Mesothelial cell of epicardium (in vitro differentiated cells): ENCODE measurements around the gene PTPN13. TPM values are rescaled to one million over a fixed set of nuclear protein-coding genes. Genes with fewer than 3 reads are reported as not detected.

ENCODE experiments used
- DNase-seq, 2 experiments: peaks; one replicate each; pipeline ENCODE4 v3.0.0; 2021; ENCODE audit warnings: low spot score in 2 of 2; ENCODE audit not compliant: unreplicated experiment in 2 of 2
- H3K27ac Mint-ChIP-seq: 2 replicates; pipeline ENCODE4 v1.8.0; 2021; ENCODE audit warnings: mixed read lengths
- H3K27me3 Mint-ChIP-seq: 2 replicates; pipeline ENCODE4 v1.8.0; 2021; ENCODE audit warnings: low read depth, mixed read lengths
- H3K36me3 Mint-ChIP-seq: 2 replicates; pipeline ENCODE4 v1.8.0; 2021; ENCODE audit warnings: mixed read lengths
- H3K4me1 Mint-ChIP-seq: 2 replicates; pipeline ENCODE4 v1.8.0; 2021; ENCODE audit warnings: mixed read lengths
- H3K4me3 Mint-ChIP-seq: 2 replicates; pipeline ENCODE4 v1.8.0; 2021; ENCODE audit warnings: mild to moderate bottlenecking, moderate library complexity, mixed read lengths
- H3K9me3 Mint-ChIP-seq: 2 replicates; pipeline ENCODE4 v1.8.0; 2021; ENCODE audit warnings: mixed read lengths
- CTCF ChIP-seq: fragments of 200-600 bp; sonication (generic); IDR thresholded peaks from one replicate; pipeline ENCODE4 v1.5.0; 2021; ENCODE audit warnings: antibody characterized with exemption; ENCODE audit not compliant: unreplicated experiment
- total RNA-seq: library from RNA; stranded (reverse); gene quantifications from 3 replicates; pipeline ENCODE4 v1.2.1, GENCODE V29; 2021

PTPN13 gene
- 42.9 to 45.4 TPM (median 44.3 TPM) in 3 replicates for total RNA-seq

- H3K27ac Mint-ChIP-seq = peak within 1 kb of the TSS; percentile 99
- H3K27me3 Mint-ChIP-seq = no peaks in the 10 kb centered on the region
- peaks cover 36% of the 10 kb centered on the region for H3K4me1 Mint-ChIP-seq
- peak; percentile 92 to 98 for DNase-seq
- H3K36me3 Mint-ChIP-seq = no peaks in the 10 kb centered on the region
- peak within 1 kb of the TSS; percentile 90 for H3K4me3 Mint-ChIP-seq
- H3K9me3 Mint-ChIP-seq = no peaks in the 10 kb centered on the region
- TF ChIP-seq CTCF = no peak
Measured at GRCh38 chr4:86593688-86594558, at the start of gene PTPN13. Gene PTPN13, plus strand, starts transcription at chr4:86594315. Its CDS starts 40,942 bp downstream, at chr4:86635257.

- H3K4me3 Mint-ChIP-seq = no peak overlapping the region
- no peak for DNase-seq
- no peak for TF ChIP-seq CTCF
- peaks cover 7% of the 10 kb centered on the region for H3K4me1 Mint-ChIP-seq
- no peak overlapping the region for H3K27ac Mint-ChIP-seq
- H3K9me3 Mint-ChIP-seq = peaks cover 3% of the 10 kb centered on the region
- H3K36me3 Mint-ChIP-seq = peaks cover 4% of the 10 kb centered on the region
- no peaks in the 10 kb centered on the region for H3K27me3 Mint-ChIP-seq
Measured at GRCh38 chr4:86547140-86547539, 47.0 kb upstream of the PTPN13 start.

- no peak for TF ChIP-seq CTCF
- peaks cover 4% of the 10 kb centered on the region for H3K36me3 Mint-ChIP-seq
- no peaks in the 10 kb centered on the region for H3K27me3 Mint-ChIP-seq
- no peak overlapping the region for H3K4me3 Mint-ChIP-seq
- H3K4me1 Mint-ChIP-seq = peaks cover 7% of the 10 kb centered on the region
- H3K27ac Mint-ChIP-seq = no peak overlapping the region
- no peak for DNase-seq
- H3K9me3 Mint-ChIP-seq = peaks cover 3% of the 10 kb centered on the region
Measured at GRCh38 chr4:86549163-86549788, 44.8 kb upstream of the PTPN13 start.

- H3K27ac Mint-ChIP-seq = no peak overlapping the region
- peaks cover 8% of the 10 kb centered on the region for H3K4me1 Mint-ChIP-seq
- H3K36me3 Mint-ChIP-seq = peaks cover 4% of the 10 kb centered on the region
- peaks cover 3% of the 10 kb centered on the region for H3K9me3 Mint-ChIP-seq
- no peak for TF ChIP-seq CTCF
- H3K27me3 Mint-ChIP-seq = no peaks in the 10 kb centered on the region
- no peak for DNase-seq
- H3K4me3 Mint-ChIP-seq = no peak overlapping the region
Measured at GRCh38 chr4:86551387-86551786, 42.7 kb upstream of the PTPN13 start.

- no peaks in the 10 kb centered on the region for H3K9me3 Mint-ChIP-seq
- DNase-seq = no peak
- H3K36me3 Mint-ChIP-seq = no peaks in the 10 kb centered on the region
- H3K27me3 Mint-ChIP-seq = no peaks in the 10 kb centered on the region
- no peak overlapping the region for H3K27ac Mint-ChIP-seq
- no peak overlapping the region for H3K4me3 Mint-ChIP-seq
- H3K4me1 Mint-ChIP-seq = peaks cover 26% of the 10 kb centered on the region
- TF ChIP-seq CTCF = no peak
Measured at GRCh38 chr4:86554646-86555045, 39.5 kb upstream of the PTPN13 start.
